BE2C (cell line): ENCODE measurements around the gene MXRA7.

Experiments
- DNase-seq: peaks from one replicate; pipeline ENCODE4 v3.0.0-alpha.2; 2020
- H3K27me3 ChIP-seq: fragments of 250-450 bp; sonication (Bioruptor Pico); 2 replicates; pipeline ENCODE4 v1.5.1; 2020; ENCODE audit warnings: mild to moderate bottlenecking
- H3K36me3 ChIP-seq: fragments of 250-450 bp; sonication (Bioruptor Pico); 2 replicates; pipeline ENCODE4 v1.5.1; 2020; ENCODE audit warnings: mild to moderate bottlenecking
- H3K4me1 ChIP-seq: fragments of 250-450 bp; sonication (Bioruptor Pico); 2 replicates; pipeline ENCODE4 v1.5.1; 2020
- H3K4me3 ChIP-seq: 2 replicates; pipeline ENCODE4 v1.5.1; 2011; ENCODE audit warnings: low read depth, low read length
- H3K9me3 ChIP-seq: fragments of 250-450 bp; sonication (Bioruptor Pico); 2 replicates; pipeline ENCODE4 v1.5.1; 2020
- CTCF ChIP-seq: IDR thresholded peaks from 2 replicates; pipeline ENCODE4 v1.5.1; 2012; ENCODE audit warnings: mild to moderate bottlenecking, low read depth, low read length

MXRA7 gene

GRCh38 chr17:76667786-76668453 is 42.8 kb downstream of the MXRA7 start:
- DNase-seq: no peak
- Histone ChIP-seq H3K9me3 (no peaks in the 10 kb centered on the region), H3K36me3 (no peaks in the 10 kb centered on the region), H3K4me1 (peaks cover 4% of the 10 kb centered on the region), H3K4me3 (no peak overlapping the region), H3K27me3 (no peaks in the 10 kb centered on the region)
- no peak for TF ChIP-seq CTCF

GRCh38 chr17:76667491-76667755 is 43.3 kb downstream of the MXRA7 start:
- peaks cover 4% of the 10 kb centered on the region for H3K4me1 ChIP-seq
- no peak overlapping the region for H3K4me3 ChIP-seq
- no peaks in the 10 kb centered on the region for H3K36me3 ChIP-seq
- TF ChIP-seq CTCF: no peak
- no peaks in the 10 kb centered on the region for H3K27me3 ChIP-seq
- no peak for DNase-seq
- H3K9me3 ChIP-seq: no peaks in the 10 kb centered on the region

- Histone ChIP-seq H3K36me3 (no peaks in the 10 kb centered on the region), H3K4me3 (no peak overlapping the region), H3K9me3 (no peaks in the 10 kb centered on the region), H3K27me3 (no peaks in the 10 kb centered on the region), H3K4me1 (peaks cover 3% of the 10 kb centered on the region; the same call in 1 of the 2 replicates)
- no peak for DNase-seq
- TF ChIP-seq CTCF: no peak
Observed at GRCh38 chr17:76660656-76661042, 50.1 kb downstream of the MXRA7 start.

- H3K36me3 ChIP-seq: no peaks in the 10 kb centered on the region
- TF ChIP-seq CTCF: no peak
- peaks cover 3% of the 10 kb centered on the region; the same call in 1 of the 2 replicates for H3K4me1 ChIP-seq
- DNase-seq: peak; percentile 81
- no peaks in the 10 kb centered on the region for H3K9me3 ChIP-seq
- H3K4me3 ChIP-seq: peak overlapping the region; percentile 30
- no peaks in the 10 kb centered on the region for H3K27me3 ChIP-seq
Observed at GRCh38 chr17:76659928-76660655, 50.7 kb downstream of the MXRA7 start.

GRCh38 chr17:76658242-76658662 is 52.5 kb downstream of the MXRA7 start:
- TF ChIP-seq CTCF: no peak
- Histone ChIP-seq H3K4me1 (peaks cover 3% of the 10 kb centered on the region; the same call in 1 of the 2 replicates), H3K27me3 (no peaks in the 10 kb centered on the region), H3K9me3 (no peaks in the 10 kb centered on the region), H3K36me3 (no peaks in the 10 kb centered on the region), H3K4me3 (no peak overlapping the region)
- no peak for DNase-seq
